Ovary (tissue), 3 donors: ENCODE measurements around the gene EVL.
"Not testable (repeated sequence)": the region's sequence is repeated elsewhere in the genome, so short reads cannot be mapped to it uniquely, and the experiment has no call there.

Source experiments
- EP300 ChIP-seq: sonication (generic); formaldehyde crosslinking; IDR thresholded peaks from one replicate; pipeline ENCODE4 v1.6.1; 2017; ENCODE audit warnings: antibody characterized with exemption
- TF ChIP-seq, protein P1 (sequence below), 3 donors: fragments of 450-650 bp in 2 of 3; fragments of 200-600 bp in 1 of 3; IDR thresholded peaks; one replicate each; pipeline versions ENCODE4 v1.5.1 to v1.8.0; 2016 to 2022; ENCODE audit warnings: antibody characterized with exemption in 3 of 3, mild to moderate bottlenecking in 1 of 3
- donor health status: DM: no; HTN: no; CAD: no.

DNA sequence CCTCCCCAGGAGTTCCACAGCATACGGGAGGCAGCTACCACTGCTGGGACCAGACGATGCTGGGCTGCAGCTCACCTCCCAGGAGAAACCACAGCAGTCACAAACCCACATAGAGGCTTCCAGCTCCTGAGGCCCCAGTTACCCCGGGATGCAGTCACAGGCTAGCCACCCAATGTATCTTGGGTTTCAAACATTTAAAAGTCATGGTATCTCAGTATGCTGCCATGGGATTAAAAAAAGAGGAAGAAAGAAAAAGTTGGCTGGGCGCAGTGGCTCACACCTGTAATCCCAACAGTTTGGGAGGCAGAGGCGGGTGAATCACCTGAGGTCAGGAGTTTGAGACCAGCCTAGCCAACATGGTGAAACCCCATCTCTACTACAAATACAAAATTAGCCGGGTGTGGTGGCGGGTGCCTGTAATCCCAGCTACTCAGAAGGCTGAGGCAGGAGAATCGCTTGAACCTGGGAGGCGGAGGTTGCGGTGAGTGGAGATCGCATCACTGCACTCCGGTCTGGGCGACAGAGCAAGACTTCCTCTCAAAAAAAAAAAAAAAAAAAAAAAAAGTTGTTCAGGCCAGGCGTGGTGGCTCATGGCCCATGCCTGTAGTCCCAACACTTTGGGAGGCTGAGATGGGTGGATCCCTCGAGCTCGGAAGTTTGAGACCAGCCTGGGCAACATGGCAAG is 92.5 kb downstream of the EVL start:
- TF ChIP-seq, protein P1, sequence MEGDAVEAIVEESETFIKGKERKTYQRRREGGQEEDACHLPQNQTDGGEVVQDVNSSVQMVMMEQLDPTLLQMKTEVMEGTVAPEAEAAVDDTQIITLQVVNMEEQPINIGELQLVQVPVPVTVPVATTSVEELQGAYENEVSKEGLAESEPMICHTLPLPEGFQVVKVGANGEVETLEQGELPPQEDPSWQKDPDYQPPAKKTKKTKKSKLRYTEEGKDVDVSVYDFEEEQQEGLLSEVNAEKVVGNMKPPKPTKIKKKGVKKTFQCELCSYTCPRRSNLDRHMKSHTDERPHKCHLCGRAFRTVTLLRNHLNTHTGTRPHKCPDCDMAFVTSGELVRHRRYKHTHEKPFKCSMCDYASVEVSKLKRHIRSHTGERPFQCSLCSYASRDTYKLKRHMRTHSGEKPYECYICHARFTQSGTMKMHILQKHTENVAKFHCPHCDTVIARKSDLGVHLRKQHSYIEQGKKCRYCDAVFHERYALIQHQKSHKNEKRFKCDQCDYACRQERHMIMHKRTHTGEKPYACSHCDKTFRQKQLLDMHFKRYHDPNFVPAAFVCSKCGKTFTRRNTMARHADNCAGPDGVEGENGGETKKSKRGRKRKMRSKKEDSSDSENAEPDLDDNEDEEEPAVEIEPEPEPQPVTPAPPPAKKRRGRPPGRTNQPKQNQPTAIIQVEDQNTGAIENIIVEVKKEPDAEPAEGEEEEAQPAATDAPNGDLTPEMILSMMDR (IDR thresholded peaks at IDR 0.05), result not testable (repeated sequence)
- not testable (repeated sequence) for TF ChIP-seq EP300
